ENCODE measurements around the gene LILRB5. TPM values are rescaled to one million over a fixed set of nuclear protein-coding genes. Genes with fewer than 3 reads are reported as not detected.

LILRB5 gene
- total and polyA plus RNA-seq, 2 of the 4 experiments (the other 2 are of a cell fraction): not detected

DNA sequence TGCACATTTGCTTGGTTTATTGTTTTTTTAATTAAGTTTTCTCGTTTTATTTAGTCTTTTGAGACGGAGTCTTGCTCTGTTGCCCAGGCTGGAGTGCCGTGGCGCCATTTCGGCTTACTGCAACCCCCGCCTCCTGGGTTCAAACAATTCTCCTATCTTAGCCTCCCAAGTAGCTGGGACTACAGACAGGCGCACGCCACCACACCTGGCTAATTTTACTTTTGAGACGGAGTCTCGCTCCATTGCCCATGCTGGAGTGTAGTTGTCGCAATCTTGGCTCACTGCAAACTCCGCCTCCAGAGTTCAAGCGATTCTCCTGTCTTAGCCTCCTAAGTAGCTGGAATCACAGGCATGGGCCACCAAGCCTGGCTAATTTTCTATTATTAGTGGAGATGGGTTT is 55.1 kb downstream of the LILRB5 start:
- no peak overlapping the region for H2AK5ac ChIP-seq (ENCODE audit: low read depth, low read length)
- peaks cover 7% of the 10 kb centered on the region for H3K4me1 ChIP-seq (ENCODE audit: control insufficient read depth, insufficient read depth, low read length)
- in situ Hi-C loops (cut with MboI; ENCODE audit: low sequenced_read_pairs): loop anchor here (10.0 kb wide), 1 partner anchor 253 kb away; no protein-coding TSS in a partner anchor
- BruUV-seq (replicated peaks): no TSS peak
- no peak overlapping the region for H3K27ac ChIP-seq (ENCODE audit: insufficient read depth, low read length)
- no peak overlapping the region for H2BK120ac ChIP-seq (ENCODE audit: low read depth, low read length)
- CTCF ChIA-PET: no interaction called here
- H3K9ac ChIP-seq (ENCODE audit: low read depth, low read length): peak overlapping the region; percentile 86; the same call in 1 of the 2 replicates
- peaks cover 48% of the 10 kb centered on the region for H3K36me3 ChIP-seq (ENCODE audit: control insufficient read depth, insufficient read depth, low read length)
- TF ChIP-seq, protein P1, sequence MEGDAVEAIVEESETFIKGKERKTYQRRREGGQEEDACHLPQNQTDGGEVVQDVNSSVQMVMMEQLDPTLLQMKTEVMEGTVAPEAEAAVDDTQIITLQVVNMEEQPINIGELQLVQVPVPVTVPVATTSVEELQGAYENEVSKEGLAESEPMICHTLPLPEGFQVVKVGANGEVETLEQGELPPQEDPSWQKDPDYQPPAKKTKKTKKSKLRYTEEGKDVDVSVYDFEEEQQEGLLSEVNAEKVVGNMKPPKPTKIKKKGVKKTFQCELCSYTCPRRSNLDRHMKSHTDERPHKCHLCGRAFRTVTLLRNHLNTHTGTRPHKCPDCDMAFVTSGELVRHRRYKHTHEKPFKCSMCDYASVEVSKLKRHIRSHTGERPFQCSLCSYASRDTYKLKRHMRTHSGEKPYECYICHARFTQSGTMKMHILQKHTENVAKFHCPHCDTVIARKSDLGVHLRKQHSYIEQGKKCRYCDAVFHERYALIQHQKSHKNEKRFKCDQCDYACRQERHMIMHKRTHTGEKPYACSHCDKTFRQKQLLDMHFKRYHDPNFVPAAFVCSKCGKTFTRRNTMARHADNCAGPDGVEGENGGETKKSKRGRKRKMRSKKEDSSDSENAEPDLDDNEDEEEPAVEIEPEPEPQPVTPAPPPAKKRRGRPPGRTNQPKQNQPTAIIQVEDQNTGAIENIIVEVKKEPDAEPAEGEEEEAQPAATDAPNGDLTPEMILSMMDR (conservative IDR thresholded peaks at IDR 0.05; ENCODE audit: low read depth, low read length): no peak
- no peak for TF ChIP-seq RFX5 (IDR thresholded peaks at IDR 0.05; ENCODE audit: low read depth, low read length)
- TF ChIP-seq RAD21 (IDR thresholded peaks at IDR 0.05; ENCODE audit: low read length): no peak
- TF ChIP-seq CEBPB (IDR thresholded peaks at IDR 0.05; ENCODE audit: low read depth, low read length): 0 out of 2 replicates have a peak, but pooled peaks have one; percentile 31
- TF ChIP-seq BHLHE40 (IDR thresholded peaks at IDR 0.05; ENCODE audit: low read depth, low read length): no peak
- no peak for TF ChIP-seq MAFK (IDR thresholded peaks at IDR 0.05; ENCODE audit: low read depth, low read length)
- DNase-seq (no peak), ATAC-seq (ENCODE audit: low read depth) (no peak)
- H3K4ac ChIP-seq (ENCODE audit: low read depth, low read length): no peak overlapping the region
- H4K5ac ChIP-seq (ENCODE audit: low read depth, low read length): no peak overlapping the region
- dilution Hi-C loops (cut with HindIII; ENCODE audit: low sequenced_read_pairs, unreplicated experiment): no loop called here
- H3K18ac ChIP-seq (ENCODE audit: low read depth, low read length): no peak overlapping the region
- no peak overlapping the region for H2AK9ac ChIP-seq (replicated peaks; ENCODE audit: low read depth, low read length, poor library complexity)
- H3K27me3 ChIP-seq (ENCODE audit: control insufficient read depth, insufficient read depth, low read length): no peaks in the 10 kb centered on the region
- WGBS, 2 experiments (ENCODE audit: extremely low coverage in 2 of 2, insufficient read length in 1 of 2): 100% methylated on average over 1 of the region's 13 CpGs; no CpG with 5 or more reads in 1 of the 2 experiments
- POLR2A ChIA-PET (ENCODE audit: unreplicated experiment): no interaction called here
- H4K8ac ChIP-seq (ENCODE audit: low read depth in 2 of 2, low read length in 2 of 2): no peak overlapping the region
- intact Hi-C loops (cut with micrococcal nuclease): no loop called here
- no peak overlapping the region for H2AFZ ChIP-seq (replicated peaks; ENCODE audit: low read length, poor library complexity)
- H3K9me3 ChIP-seq (ENCODE audit: control insufficient read depth, insufficient read depth, low read length): no peaks in the 10 kb centered on the region
- H2BK5ac ChIP-seq (ENCODE audit: low read depth, low read length, poor library complexity, severe bottlenecking): no peak overlapping the region
- peak overlapping the region; percentile 41; the same call in 1 of the 2 replicates for H3K23ac ChIP-seq (ENCODE audit: low read depth, low read length)
- H3K9me1 ChIP-seq (ENCODE audit: insufficient read depth, low read length): peaks cover 13% of the 10 kb centered on the region
- H2BK15ac ChIP-seq (ENCODE audit: low read depth, low read length): no peak overlapping the region
- H4K91ac ChIP-seq (ENCODE audit: insufficient read depth, low read depth, low read length): no peak overlapping the region
- no peak overlapping the region; the same call in 1 of the 2 replicates for H3K4me3 ChIP-seq (ENCODE audit: insufficient read depth, low read depth, low read length)
- peak overlapping the region; percentile 87 for H3K4me2 ChIP-seq (ENCODE audit: low read depth, low read length)
- no peak overlapping the region for H3K14ac ChIP-seq (replicated peaks; ENCODE audit: low read depth, low read length)
- peaks cover 63% of the 10 kb centered on the region for H4K20me1 ChIP-seq (ENCODE audit: insufficient read depth, low read length)
- H3K79me1 ChIP-seq (ENCODE audit: low read depth in 1 of 2, low read length in 2 of 2): peaks cover 10 to 62% of the 10 kb centered on the region in 2 experiments
- no peak overlapping the region for H3K56ac ChIP-seq (ENCODE audit: extremely low read depth, insufficient read depth, low read length)
- H2BK20ac ChIP-seq (ENCODE audit: low read depth, low read length): no peak overlapping the region
